PC-3 (cell line): ENCODE results near the gene PEPD.

Experiments
- CTCF ChIP-seq: fragments of 300-600 bp; sonication (generic); conservative IDR thresholded peaks from 2 replicates; pipeline ENCODE4 v1.5.1; 2017; ENCODE audit warnings: antibody characterized with exemption, low read depth, mild to moderate bottlenecking, low read length
- EZH2 ChIP-seq: fragments of 300-600 bp; sonication (generic); IDR thresholded peaks from one replicate; pipeline ENCODE4 v1.6.1; 2017; ENCODE audit warnings: antibody characterized with exemption, mild to moderate bottlenecking, low read length; ENCODE audit not compliant: unreplicated experiment
- EZH2phosphoT487 ChIP-seq: fragments of 300-600 bp; sonication (generic); IDR thresholded peaks from 2 replicates; pipeline ENCODE4 v1.6.1; 2018; ENCODE audit warnings: mild to moderate bottlenecking, antibody characterized with exemption, low read length, borderline replicate concordance

GRCh38 chr19:33459222-33460090, 62.1 kb downstream of the PEPD start:
- TF ChIP-seq CTCF, result no peak
- no peak for TF ChIP-seq EZH2
- TF ChIP-seq EZH2phosphoT487, result no peak
